H1 (cell line): ENCODE data around the gene CRYBG1. TPM values are rescaled to one million over a fixed set of nuclear protein-coding genes. Genes with fewer than 3 reads are reported as not detected.

Source experiments
- CTCF ChIA-PET: fragments of 300-600 bp; sonication (Branson Sonifier 250); formaldehyde crosslinking; loops from one replicate; lab custom pipeline; 2021; ENCODE audit not compliant: partially characterized antibody; lab: Charles Lee
- POLR2A ChIA-PET: fragments of 300-600 bp; sonication (Branson Sonifier 250); formaldehyde crosslinking; loops from one replicate; lab custom pipeline; 2021; ENCODE audit warnings: inconsistent platforms; ENCODE audit not compliant: partially characterized antibody; lab: Charles Lee
- DNase-seq, 2 experiments: peaks; one replicate each; pipeline versions ENCODE4 v3.0.0 to v3.0.0-alpha.2; 2010 to 2022; ENCODE audit warnings: low spot score in 2 of 2, low read depth in 1 of 2, mixed read lengths in 1 of 2
- FAIRE-seq: peaks from 2 replicates; lab custom pipeline; 2011; peaks lifted over from hg19 to GRCh38; lab: Jason Lieb, UNC
- H2AFZ ChIP-seq: 2 replicates; pipeline ENCODE4 v1.8.1; 2012; ENCODE audit warnings: low read length, inconsistent platforms
- H2AK5ac ChIP-seq: 2 replicates; pipeline ENCODE4 v1.6.1; 2013; ENCODE audit warnings: low read depth, low read length
- H2BK120ac ChIP-seq: replicated peaks from 2 replicates; pipeline ENCODE3; 2013; ENCODE audit warnings: low read depth, low read length, inconsistent platforms
- H2BK12ac ChIP-seq: 2 replicates; pipeline ENCODE4 v1.6.1; 2013; ENCODE audit warnings: low read depth, low read length
- H2BK15ac ChIP-seq: 2 replicates; pipeline ENCODE4 v1.6.1; 2013; ENCODE audit warnings: low read length
- H2BK20ac ChIP-seq: 2 replicates; pipeline ENCODE4 v1.6.1; 2013; ENCODE audit warnings: low read length
- H2BK5ac ChIP-seq: 2 replicates; pipeline ENCODE4 v1.6.1; 2013; ENCODE audit warnings: low read depth, low read length
- H3K14ac ChIP-seq: 2 replicates; pipeline ENCODE4 v1.6.1; 2013; ENCODE audit warnings: inconsistent platforms; ENCODE audit not compliant: insufficient read length
- H3K18ac ChIP-seq: 2 replicates; pipeline ENCODE4 v1.6.1; 2013; ENCODE audit warnings: low read length; ENCODE audit errors: extremely low read depth
- H3K23ac ChIP-seq: 2 replicates; pipeline ENCODE4 v1.6.1; 2013; ENCODE audit warnings: inconsistent platforms; ENCODE audit not compliant: insufficient read length
- H3K23me2 ChIP-seq: 2 replicates; pipeline ENCODE4 v1.6.1; 2013; ENCODE audit warnings: low read depth, low read length
- H3K27ac ChIP-seq: 2 replicates; pipeline ENCODE4 v1.6.1; 2011; ENCODE audit warnings: low read depth, low read length, inconsistent platforms
- H3K27me3 ChIP-seq, 4 experiments: replicated peaks in 1 of 4; 1 replicate in 1 of 4; 2 replicates in 3 of 4; pipeline versions ENCODE4 v1.6.1 to v1.8.1; 2011 to 2013; ENCODE audit warnings: low read length in 3 of 4, mild to moderate bottlenecking in 3 of 4, inconsistent platforms in 2 of 4, mixed read lengths in 2 of 4, moderate library complexity in 1 of 4; ENCODE audit not compliant: control insufficient read depth in 3 of 4, insufficient read depth in 3 of 4; ENCODE audit errors: extremely low read depth in 1 of 4
- H3K36me3 ChIP-seq, 4 experiments: 2 replicates each; pipeline versions ENCODE4 v1.6.1 to v1.8.1; 2011 to 2013; ENCODE audit warnings: mild to moderate bottlenecking in 4 of 4, low read length in 3 of 4, moderate library complexity in 2 of 4, control low read depth in 1 of 4, inconsistent platforms in 1 of 4; ENCODE audit not compliant: insufficient read depth in 4 of 4, control insufficient read depth in 2 of 4
- H3K4ac ChIP-seq: replicated peaks from 2 replicates; pipeline ENCODE3; 2013; ENCODE audit warnings: low read length, low read depth, mixed read lengths, inconsistent platforms; ENCODE audit not compliant: insufficient read length
- H3K4me1 ChIP-seq, 4 experiments: replicated peaks in 1 of 4; 1 replicate in 1 of 4; 2 replicates in 3 of 4; pipeline versions ENCODE4 v1.6.1 to v1.8.1; 2011 to 2013; ENCODE audit warnings: low read length in 3 of 4, inconsistent platforms in 2 of 4, mixed read lengths in 1 of 4; ENCODE audit not compliant: insufficient read depth in 4 of 4, control insufficient read depth in 3 of 4
- H3K4me2 ChIP-seq, 2 experiments: 2 replicates each; pipeline versions ENCODE4 v1.6.1 to v1.8.1; 2011 to 2013; ENCODE audit warnings: low read depth in 2 of 2, low read length in 2 of 2, control low read depth in 1 of 2, inconsistent platforms in 1 of 2, mild to moderate bottlenecking in 1 of 2; ENCODE audit not compliant: insufficient read depth in 1 of 2
- H3K4me3 ChIP-seq, 4 experiments: fragments of 200-600, 300-600 bp in 1 of 4; sonication (generic), shearing (Covaris generic), sonication (Bioruptor Twin) in 1 of 4; 2 replicates each; pipeline versions ENCODE4 v1.5.1 to v1.8.1; 2011 to 2016; ENCODE audit warnings: low read length in 4 of 4, low read depth in 3 of 4, control low read depth in 2 of 4, inconsistent platforms in 2 of 4, mild to moderate bottlenecking in 2 of 4, mixed read lengths in 1 of 4, moderate library complexity in 1 of 4; ENCODE audit not compliant: insufficient read depth in 2 of 4; ENCODE audit errors: extremely low read depth in 1 of 4
- H3K56ac ChIP-seq: replicated peaks from 2 replicates; pipeline ENCODE3; 2013; ENCODE audit warnings: low read depth, mild to moderate bottlenecking, mixed read lengths, low read length, inconsistent platforms; ENCODE audit not compliant: insufficient read length
- H3K79me1 ChIP-seq: 2 replicates; pipeline ENCODE4 v1.6.1; 2013; ENCODE audit warnings: low read depth, low read length, control low read depth
- H3K79me2 ChIP-seq, 2 experiments: 2 replicates each; pipeline versions ENCODE4 v1.6.1 to v1.8.1; 2012 to 2013; ENCODE audit warnings: low read length in 2 of 2, mild to moderate bottlenecking in 2 of 2, inconsistent platforms in 1 of 2; ENCODE audit not compliant: insufficient read depth in 2 of 2, control insufficient read depth in 1 of 2
- H3K9ac ChIP-seq, 4 experiments: replicated peaks in 1 of 4; 1 replicate in 1 of 4; 2 replicates in 3 of 4; pipeline versions ENCODE4 v1.6.1 to v1.8.1; 2011 to 2013; ENCODE audit warnings: low read depth in 3 of 4, low read length in 3 of 4, control low read depth in 2 of 4, mild to moderate bottlenecking in 2 of 4, moderate library complexity in 2 of 4, inconsistent platforms in 1 of 4; ENCODE audit errors: extremely low read depth in 1 of 4
- H3K9me3 ChIP-seq, 2 experiments: 2 replicates each; pipeline versions ENCODE4 v1.6.1 to v1.8.1; 2012 to 2013; ENCODE audit warnings: mild to moderate bottlenecking in 2 of 2, moderate library complexity in 2 of 2, control low read depth in 1 of 2, inconsistent platforms in 1 of 2, low read depth in 1 of 2, low read length in 1 of 2, mixed read lengths in 1 of 2; ENCODE audit not compliant: insufficient read depth in 2 of 2
- H4K20me1 ChIP-seq, 2 experiments: replicated peaks in 1 of 2; 2 replicates each; pipeline versions ENCODE3 to v1.8.1; 2011 to 2013; ENCODE audit warnings: inconsistent platforms in 2 of 2, low read length in 2 of 2, mild to moderate bottlenecking in 1 of 2; ENCODE audit not compliant: insufficient read depth in 2 of 2, control insufficient read depth in 1 of 2
- H4K5ac ChIP-seq: 2 replicates; pipeline ENCODE4 v1.6.1; 2013; ENCODE audit warnings: low read length, low read depth, mixed read lengths, inconsistent platforms; ENCODE audit not compliant: insufficient read length
- H4K8ac ChIP-seq: 2 replicates; pipeline ENCODE4 v1.8.0; 2013; ENCODE audit warnings: mild to moderate bottlenecking, moderate library complexity, low read length, inconsistent platforms; ENCODE audit not compliant: insufficient read depth; ENCODE audit errors: extremely low read depth
- H4K91ac ChIP-seq: replicated peaks from 2 replicates; pipeline ENCODE3; 2013; ENCODE audit warnings: low read length, mixed read lengths, inconsistent platforms; ENCODE audit not compliant: insufficient read length
- CTCF ChIP-seq, 3 experiments: IDR thresholded peaks; 1 replicate in 2 of 3; 2 replicates in 1 of 3; pipeline versions ENCODE4 v1.5.1 to v1.6.1; 2011; ENCODE audit warnings: low read length in 3 of 3, mild to moderate bottlenecking in 3 of 3, inconsistent platforms in 2 of 3, low read depth in 1 of 3, moderate library complexity in 1 of 3; ENCODE audit not compliant: insufficient read depth in 1 of 3; ENCODE audit errors: control extremely low read depth in 1 of 3
- KDM4A ChIP-seq: IDR thresholded peaks from one replicate; pipeline ENCODE4 v1.7.1; 2012; ENCODE audit warnings: low read depth, mild to moderate bottlenecking, moderate library complexity, low read length, inconsistent platforms; ENCODE audit not compliant: severe bottlenecking
- RAD21 ChIP-seq, 2 experiments: IDR thresholded peaks in 1 of 2; conservative IDR thresholded peaks in 1 of 2; 2 replicates each; pipeline ENCODE4 v1.6.1; 2011; ENCODE audit warnings: low read depth in 2 of 2, low read length in 2 of 2, improper control_type of control experiment in 1 of 2, inconsistent platforms in 1 of 2, mild to moderate bottlenecking in 1 of 2, moderate library complexity in 1 of 2
- RFX5 ChIP-seq: IDR thresholded peaks from 2 replicates; pipeline ENCODE4 v1.6.1; 2011; ENCODE audit warnings: low read depth, low read length, improper control_type of control experiment, borderline replicate concordance
- SIX5 ChIP-seq: IDR thresholded peaks from 2 replicates; pipeline ENCODE4 v1.6.1; 2011; ENCODE audit warnings: mild to moderate bottlenecking, low read depth, low read length
- WGBS, 2 experiments: shearing (Covaris generic) in 1 of 2; methylation state at CpG; one replicate each; pipeline versions ENCODE4 v1.1.6 to v1.1.7; 2013 to 2015; ENCODE audit warnings: low lambda C conversion rate in 2 of 2, mixed read lengths in 2 of 2, inconsistent platforms in 1 of 2, low coverage in 1 of 2, missing lambda C conversion rate in 1 of 2; ENCODE audit not compliant: insufficient replicate concordance in 2 of 2, insufficient coverage in 1 of 2, insufficient read length in 1 of 2; ENCODE audit errors: extremely low coverage in 1 of 2, missing lambda C conversion rate in 1 of 2; 5-methylcytosine and 5-hydroxymethylcytosine counted together
- polyA plus RNA-seq, 7 experiments: library from polyadenylated mRNA; depleted of rRNA in 3 of 7; stranded (reverse) in 5 of 7; unstranded in 2 of 7; fragments of >200 nt in 5 of 7; fragments of 200-250 nt in 2 of 7; gene quantifications; 1 replicate in 5 of 7; 2 replicates in 1 of 7; 4 replicates in 1 of 7; pipeline versions ENCODE4 v1.2.1 to v1.2.3, GENCODE V29; 2011 to 2013; ENCODE audit warnings: missing spikeins in 2 of 7, mixed read lengths in 2 of 7
- total RNA-seq: library from RNA; stranded (reverse); fragmentation: NEBNext Ultra II Directional; extraction: Animal tissue kit (Norgen Biotek cat#: 25700); gene quantifications from 2 replicates; pipeline ENCODE4 v1.2.1, GENCODE V29; 2021

Gene CRYBG1
- total and polyA plus RNA-seq, 2 of the 8 experiments (the other 6 are each of a cell fraction or from before 2014, with no cell fraction given) = 2.2 to 11.6 TPM

- Histone ChIP-seq H3K79me2 (no peaks in the 10 kb centered on the region), H3K56ac (no peak overlapping the region), H4K91ac (no peak overlapping the region), H3K4me3 (peak overlapping the region; percentile 49 to 69 (median 58)), H3K9me3 (no peaks in the 10 kb centered on the region), H4K8ac (no peak overlapping the region), H3K27ac (no peak overlapping the region), H2BK15ac (no peak overlapping the region), H3K9ac (no peak overlapping the region), H4K5ac (no peak overlapping the region), H3K18ac (no peak overlapping the region), H3K79me1 (no peaks in the 10 kb centered on the region), H2AK5ac (no peak overlapping the region), H2BK5ac (no peak overlapping the region), H3K4ac (no peak overlapping the region), H2BK120ac (no peak overlapping the region), H3K36me3 (no peaks in the 10 kb centered on the region), H3K27me3 (peaks cover 24 to 57% (median 55%) of the 10 kb centered on the region in 4 experiments), H2BK12ac (no peak overlapping the region), H2AFZ (0 out of 2 replicates have a peak overlapping the region, but pooled peaks have one; percentile 6), H3K4me2 (peak overlapping the region; percentile 92 to 99), H3K23ac (no peak overlapping the region), H3K4me1 (peaks cover 0 to 11% (median 4%) of the 10 kb centered on the region in 4 experiments), H3K14ac (no peak overlapping the region), H2BK20ac (no peak overlapping the region), H3K23me2 (peaks cover 19% of the 10 kb centered on the region), H4K20me1 (no peaks in the 10 kb centered on the region)
- TF ChIP-seq RAD21 (IDR thresholded peaks at IDR 0.05 in 1 of 2, conservative IDR thresholded peaks at IDR 0.05 in 1 of 2; ENCODE audit: low read depth in 2 of 2, low read length in 2 of 2) (peak; percentile 21 to 43; a peak in 1 of 4 replicates), CTCF (IDR thresholded peaks at IDR 0.05; ENCODE audit: control extremely low read depth in 1 of 3, insufficient read depth in 1 of 3, low read depth in 1 of 3, low read length in 3 of 3) (peak; percentile 11 to 37 (median 36)), KDM4A (peak; percentile 8), RFX5 (no peak), SIX5 (no peak)
- ChIA-PET CTCF (interaction anchor here (0.7 to 5.1 kb wide), 19 partner anchors 12 to 488 kb away, joined by 3 to 29 read pairs (median 4); partner anchors contain the start of gene CRYBG1), POLR2A (no interaction called here)
- DNase-seq = peak in 1 of 2 experiments; percentile 61
- no peak for FAIRE-seq
- WGBS, 2 experiments = 7% methylated on average over 25 of the region's 25 CpGs; no CpG with 5 or more reads in 1 of the 2 experiments
Measured at GRCh38 chr6:106509420-106510089, 149.0 kb downstream of the CRYBG1 start.
